Measurements from ENCODE around the gene FUT8. TPM values are rescaled to one million over a fixed set of nuclear protein-coding genes. Genes with fewer than 3 reads are reported as not detected.

The FUT8 gene
- polyA plus RNA-seq, 3 donors = 20.8 to 22.7 (median 21.2) TPM

DNA sequence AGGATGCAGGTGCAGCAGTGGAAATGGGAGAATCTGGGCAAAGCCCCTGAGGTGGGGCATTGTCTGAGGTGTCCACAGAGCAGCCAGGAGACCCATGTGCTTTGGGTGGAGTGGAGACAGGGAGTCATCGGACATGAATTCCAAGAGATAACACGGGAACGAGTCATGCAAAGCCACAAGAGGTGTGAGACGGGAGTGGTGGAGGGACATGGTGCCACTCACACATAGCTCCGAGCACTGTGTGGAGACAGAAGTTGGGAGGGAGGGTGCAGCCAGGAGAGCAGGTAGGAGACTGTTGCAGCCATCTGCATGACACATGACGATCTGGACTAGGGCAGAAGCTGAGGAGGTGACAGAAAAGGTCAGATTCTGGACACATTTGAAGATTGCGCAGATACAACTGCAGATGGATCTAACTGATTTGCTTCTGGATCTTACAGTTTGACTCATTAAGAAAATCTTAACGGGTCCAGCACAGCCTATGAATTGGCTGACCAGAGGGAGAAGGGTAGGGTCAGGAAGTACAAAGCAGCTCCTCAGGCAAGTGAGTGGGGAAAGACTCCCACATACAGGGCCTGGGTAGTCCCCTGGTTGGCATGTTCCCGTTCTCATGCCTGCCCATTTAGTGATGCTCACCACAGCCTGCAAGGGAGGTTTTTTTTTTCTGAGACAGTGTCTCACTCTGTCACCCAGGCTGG is 379.8 kb downstream of the FUT8 start:
- DNase-seq (ENCODE audit: low read depth in 3 of 3, low spot score in 2 of 3) = no peak
